Erythroblast (primary cell): ENCODE results near the gene LLCFC1.

Source experiments
- GATA1 ChIP-seq: IDR thresholded peaks from 2 replicates; pipeline ENCODE4 v1.6.1; 2011; ENCODE audit warnings: low read depth, mild to moderate bottlenecking, control low read depth, low read length, moderate library complexity
- POLR2A ChIP-seq: IDR thresholded peaks from 2 replicates; pipeline ENCODE4 v1.6.1; 2011; ENCODE audit warnings: mild to moderate bottlenecking, low read length

- no peak for TF ChIP-seq GATA1
- no peak for TF ChIP-seq POLR2A
These were observed 11.3 kb upstream of the LLCFC1 start for GRCh38 chr7:142927949-142928348.
